GM18508 (cell line): ENCODE results near the gene SCP2.

Source experiments
- ATAC-seq: cut with Tn5 transposase; IDR thresholded peaks from one replicate; pipeline ENCODE4 v1.9.1; 2021; ENCODE audit warnings: moderate number of reproducible peaks; ENCODE audit not compliant: insufficient read depth, unreplicated experiment

SCP2 gene, protein sequence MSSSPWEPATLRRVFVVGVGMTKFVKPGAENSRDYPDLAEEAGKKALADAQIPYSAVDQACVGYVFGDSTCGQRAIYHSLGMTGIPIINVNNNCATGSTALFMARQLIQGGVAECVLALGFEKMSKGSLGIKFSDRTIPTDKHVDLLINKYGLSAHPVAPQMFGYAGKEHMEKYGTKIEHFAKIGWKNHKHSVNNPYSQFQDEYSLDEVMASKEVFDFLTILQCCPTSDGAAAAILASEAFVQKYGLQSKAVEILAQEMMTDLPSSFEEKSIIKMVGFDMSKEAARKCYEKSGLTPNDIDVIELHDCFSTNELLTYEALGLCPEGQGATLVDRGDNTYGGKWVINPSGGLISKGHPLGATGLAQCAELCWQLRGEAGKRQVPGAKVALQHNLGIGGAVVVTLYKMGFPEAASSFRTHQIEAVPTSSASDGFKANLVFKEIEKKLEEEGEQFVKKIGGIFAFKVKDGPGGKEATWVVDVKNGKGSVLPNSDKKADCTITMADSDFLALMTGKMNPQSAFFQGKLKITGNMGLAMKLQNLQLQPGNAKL

DNA sequence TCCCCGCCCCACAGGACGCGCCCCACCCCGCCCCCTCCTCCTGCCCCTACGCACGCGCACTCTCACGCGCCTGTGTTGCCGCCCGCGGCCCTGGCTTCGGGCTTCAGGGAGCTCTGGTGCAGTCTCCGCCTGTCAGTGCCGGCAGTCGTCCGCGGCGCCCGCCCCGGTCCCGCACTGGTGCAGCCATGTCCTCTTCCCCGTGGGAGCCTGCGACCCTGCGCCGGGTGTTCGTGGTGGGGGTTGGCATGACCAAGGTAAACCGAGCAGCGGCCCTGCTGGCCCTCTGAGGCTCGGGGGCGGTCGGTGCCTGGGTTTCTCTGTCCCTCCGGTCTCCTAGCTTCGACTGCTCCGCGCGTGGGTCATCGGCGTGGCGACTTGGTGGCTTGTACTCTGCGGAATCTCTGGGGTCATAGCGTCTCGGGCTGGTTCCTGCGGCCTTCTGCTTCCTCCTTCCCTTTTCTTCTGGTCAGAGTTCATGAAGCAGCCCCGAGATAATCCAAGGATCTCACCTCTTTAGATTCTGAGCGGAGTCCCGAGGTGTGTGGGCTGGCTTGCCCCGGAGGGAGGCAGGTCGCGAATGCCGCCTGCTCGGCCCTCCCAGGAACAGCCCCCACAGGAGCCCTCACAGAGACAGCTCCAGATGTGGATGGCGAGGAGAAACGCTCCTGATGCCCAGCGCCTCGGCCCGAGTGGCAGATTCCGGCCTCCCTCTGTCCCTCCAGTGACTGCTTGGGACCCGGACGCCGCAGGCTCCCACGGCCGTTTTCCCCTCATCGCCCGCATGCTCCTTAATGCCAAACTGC, at the start of gene SCP2:
Gene SCP2, plus strand, starts transcription at position 65 of the 803 bp plus-strand sequence. Its CDS starts 121 bp downstream, at position 186.
- no peak for ATAC-seq

DNA sequence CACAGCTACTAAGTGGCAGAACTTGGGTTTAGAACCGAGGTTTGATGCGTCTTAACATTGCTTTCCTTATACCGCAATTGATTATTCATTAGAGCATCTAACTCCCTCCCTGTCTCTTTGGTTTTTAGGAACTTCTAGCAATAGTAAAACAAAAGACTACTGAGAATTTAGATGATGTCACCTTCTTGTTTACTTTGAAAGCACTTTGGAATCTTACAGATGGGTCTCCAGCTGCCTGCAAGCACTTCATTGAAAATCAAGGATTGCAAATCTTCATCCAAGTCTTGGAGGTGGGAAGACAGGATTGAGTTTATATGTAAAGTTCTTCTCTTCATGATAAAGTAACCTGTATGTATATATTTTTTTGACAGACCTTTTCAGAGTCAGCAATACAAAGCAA, 49.5 kb upstream of the SCP2 start:
- no peak for ATAC-seq

DNA sequence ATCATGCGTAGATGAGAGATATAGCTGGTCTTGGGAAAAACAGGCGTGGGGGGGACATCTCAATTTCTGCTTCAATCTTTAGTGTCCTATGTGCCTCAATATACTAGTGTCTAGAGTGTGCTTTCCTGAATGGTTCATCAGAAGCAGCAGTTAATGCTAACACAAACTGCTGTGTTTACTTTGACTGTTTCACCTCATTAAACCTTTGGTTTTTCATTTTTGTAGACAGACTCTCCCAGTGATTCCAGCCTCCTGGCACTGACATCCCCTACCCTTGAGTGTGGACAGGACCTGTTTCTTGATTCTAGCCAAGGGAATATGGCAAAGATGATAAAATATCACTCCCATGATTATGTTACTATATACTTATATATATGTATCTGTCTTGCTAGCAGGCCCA, 46.9 kb upstream of the SCP2 start:
- no peak for ATAC-seq

DNA sequence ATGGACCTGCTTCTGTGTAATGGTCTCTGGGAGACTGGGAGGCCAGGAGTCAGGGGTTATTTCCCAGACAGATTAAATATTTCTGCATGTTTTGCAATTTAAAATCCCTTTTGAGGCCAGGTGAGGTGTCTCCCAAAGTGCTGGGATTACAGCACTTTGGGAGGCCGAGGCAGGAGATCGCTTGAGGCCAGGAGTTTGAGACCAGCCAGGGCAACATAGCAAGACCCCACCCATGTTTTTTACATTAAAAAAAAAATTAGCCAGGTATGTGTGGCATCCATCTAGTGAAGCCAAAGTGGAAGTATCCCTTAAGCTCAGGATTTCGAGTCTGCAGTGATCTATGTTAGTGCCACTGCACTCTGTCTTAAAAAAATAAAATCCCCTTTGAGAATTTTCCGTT, 39.6 kb upstream of the SCP2 start:
- no peak for ATAC-seq

DNA sequence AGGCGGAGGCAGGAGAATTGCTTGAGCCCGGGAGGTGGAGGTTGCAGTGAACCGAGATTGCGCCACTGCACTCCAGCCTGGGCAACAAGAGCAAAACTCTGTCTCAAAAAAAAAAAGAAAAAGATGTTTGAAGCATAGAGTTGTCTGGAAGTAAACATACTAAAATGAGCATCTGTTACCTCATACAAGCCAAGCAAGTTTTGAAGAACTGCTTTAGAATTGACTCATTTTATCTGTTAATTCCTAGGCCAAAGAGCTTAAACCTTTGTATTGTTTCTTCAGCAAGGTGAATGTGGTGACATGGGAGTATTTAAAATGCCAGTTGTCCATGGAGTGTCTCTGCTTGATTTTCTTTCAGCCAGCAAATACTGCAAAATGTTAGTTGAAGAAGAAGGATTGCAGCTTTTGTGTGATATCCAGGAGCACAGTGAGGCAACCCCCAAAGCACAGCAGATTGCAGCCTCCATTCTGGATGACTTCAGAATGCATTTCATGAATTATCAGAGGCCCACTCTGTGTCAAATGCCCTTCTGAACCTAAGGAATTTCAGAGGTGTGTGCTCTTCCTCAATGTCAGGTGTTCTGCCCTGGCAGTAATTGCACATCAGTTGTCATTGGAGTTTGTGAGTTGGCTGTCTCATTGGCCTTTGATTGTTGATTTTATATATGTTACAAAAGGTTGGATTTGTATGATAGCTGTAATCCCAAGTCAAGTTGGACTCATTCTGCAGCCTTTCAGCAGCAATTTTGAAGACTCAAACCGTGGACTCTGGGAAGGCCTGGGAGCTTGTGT, 34.5 kb upstream of the SCP2 start:
- ATAC-seq, result no peak

DNA sequence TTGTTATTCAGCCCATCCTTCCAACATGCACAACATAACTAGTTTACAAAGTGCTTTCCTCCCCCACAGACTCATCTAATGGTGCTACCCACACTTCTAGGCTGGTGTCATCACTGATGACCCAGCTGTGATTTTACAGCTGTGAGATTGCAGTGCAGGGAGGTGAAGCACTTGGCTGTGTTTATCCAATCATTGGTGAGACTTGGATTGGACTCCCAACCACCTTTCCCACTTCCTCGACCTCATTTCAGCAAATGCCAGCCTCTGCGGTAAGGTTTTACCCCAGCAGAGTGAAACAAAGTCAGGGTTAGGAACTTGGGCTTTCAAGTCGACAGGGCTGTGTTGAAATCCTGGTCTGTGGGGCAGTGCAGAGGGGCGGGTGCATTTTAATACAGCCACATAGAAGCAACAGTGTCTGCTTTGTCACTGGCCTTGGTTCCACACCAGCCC, 27.6 kb upstream of the SCP2 start:
- no peak for ATAC-seq

DNA sequence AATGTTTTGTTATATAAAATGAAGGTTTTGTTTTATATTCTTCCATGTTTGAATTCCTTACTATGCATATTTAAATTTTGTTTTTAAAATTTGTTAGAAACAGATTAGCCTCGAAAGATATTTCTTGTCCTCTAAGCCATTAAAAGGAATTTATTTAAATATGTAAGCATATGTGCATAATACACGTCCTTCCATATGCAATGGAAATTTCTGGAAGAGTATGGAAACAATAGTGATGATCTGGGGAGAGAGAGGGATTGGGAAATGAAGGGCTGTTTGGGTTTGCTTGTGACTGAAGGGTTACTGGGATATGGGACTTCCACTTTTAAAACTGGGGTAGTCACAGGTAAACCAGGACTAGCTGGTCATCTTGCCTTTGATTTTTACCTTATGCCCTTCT, 26.7 kb upstream of the SCP2 start:
- ATAC-seq, result no peak

DNA sequence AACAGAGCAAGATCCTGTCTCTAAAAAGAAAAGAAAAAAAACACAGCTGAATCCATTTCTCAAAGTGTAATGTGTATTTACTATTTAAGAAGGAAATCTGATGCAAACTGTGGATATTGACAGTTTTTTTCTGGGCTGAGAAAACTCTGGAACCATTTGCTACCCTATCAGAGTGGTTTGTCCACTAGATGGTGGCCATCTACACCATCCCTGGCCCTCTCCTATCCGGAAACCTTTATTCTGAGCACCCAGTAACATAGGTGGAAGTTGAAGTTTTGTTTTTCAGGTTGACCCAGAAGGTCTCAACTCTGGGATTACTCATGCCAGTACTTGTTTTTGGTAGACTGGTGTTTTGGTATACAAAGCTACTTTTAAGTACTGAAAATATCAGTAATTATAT, 25.7 kb upstream of the SCP2 start:
- ATAC-seq, result no peak

DNA sequence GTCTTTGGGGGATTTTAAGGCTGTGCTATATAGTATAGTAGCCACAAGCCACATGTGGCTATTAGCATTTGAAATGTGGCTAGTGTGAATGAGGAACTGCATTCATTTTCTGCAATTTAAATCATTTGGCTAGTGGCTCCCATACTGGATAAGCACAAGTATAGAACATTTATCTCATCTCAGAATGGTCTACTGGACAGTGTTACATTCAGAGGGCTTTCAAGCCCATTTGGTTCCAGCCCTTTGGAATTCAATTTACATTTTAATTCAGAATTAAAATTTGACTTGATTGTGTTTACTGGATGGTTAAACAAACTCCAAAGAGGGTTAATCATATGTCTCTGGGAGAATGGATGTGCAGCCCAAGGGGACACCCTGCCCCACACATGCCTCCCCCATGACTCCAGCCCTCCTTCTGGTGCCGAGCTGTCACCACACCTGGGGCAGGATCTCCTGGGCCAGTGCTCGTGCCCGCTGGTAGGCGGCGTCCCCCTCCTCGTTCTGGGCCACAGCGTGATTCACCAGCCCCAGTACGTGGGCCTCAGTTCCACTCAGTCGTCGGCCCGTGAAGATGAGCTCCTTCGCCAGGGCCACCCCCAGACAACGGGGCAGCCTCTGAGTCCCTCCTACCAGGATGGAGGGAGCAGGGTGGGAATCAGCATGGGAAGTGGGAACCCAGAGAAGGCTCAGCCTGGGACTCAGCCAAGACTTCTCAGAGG, 22.7 kb upstream of the SCP2 start:
- ATAC-seq, result no peak

DNA sequence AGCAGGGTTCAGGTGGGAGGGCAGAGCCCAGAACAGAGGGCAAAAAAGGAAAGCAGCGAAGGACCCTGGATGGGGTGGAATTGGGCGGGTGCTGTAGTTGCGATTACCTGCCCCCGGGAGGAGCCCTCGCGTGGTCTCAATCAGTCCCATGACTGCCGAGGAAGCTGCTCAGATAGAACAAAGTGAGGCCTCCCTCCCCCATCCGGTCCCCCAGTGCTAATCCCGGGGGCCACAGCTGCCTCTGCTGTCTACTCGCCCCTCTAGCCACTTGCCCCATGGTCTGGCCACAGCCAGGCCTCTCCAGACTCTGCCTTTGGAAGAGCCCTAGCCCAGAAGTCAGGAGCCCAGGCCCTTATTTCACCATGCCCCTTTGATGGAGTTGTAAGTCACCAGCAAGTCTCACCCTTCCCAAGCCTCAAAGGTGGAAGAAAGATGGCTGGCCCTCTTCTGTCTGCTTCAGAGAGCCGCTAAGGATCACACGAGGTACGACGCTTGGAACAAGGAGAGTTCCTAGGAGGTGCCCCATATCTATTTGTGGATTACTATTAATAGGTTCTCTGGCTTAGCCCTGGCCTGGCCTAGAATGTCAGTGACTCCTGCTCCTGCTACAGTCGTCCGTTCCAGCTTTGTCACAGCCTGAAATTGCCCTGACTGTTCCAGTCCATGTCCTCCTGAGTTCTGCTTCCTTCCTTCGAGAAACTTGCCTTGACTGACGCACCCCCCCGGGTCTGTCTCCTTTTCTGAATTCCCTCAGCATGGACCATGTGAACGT, 22.0 kb upstream of the SCP2 start:
- ATAC-seq, result no peak

DNA sequence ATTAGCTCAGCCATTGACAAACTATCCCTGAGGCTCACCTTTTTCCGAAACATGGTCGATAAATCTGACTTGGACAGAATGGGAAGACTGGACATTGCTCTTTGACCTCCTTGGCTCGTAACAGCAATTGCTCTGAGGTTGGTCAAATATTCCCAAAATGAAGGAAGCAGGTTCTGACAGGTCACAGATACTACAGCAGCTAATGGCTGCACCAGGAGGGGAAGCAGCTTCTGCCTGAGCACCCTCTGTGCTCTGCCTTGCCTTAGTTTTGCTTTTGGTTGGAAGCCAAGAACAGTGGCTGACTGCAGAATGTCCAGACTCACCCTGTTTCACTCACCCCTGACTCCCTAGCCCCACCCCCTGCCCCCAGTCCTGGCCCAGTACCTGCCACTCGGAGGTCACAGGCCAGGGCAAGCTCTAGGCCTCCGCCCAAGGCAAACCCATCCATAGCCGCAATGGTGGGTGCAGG, 20.9 kb upstream of the SCP2 start:
- no peak for ATAC-seq

DNA sequence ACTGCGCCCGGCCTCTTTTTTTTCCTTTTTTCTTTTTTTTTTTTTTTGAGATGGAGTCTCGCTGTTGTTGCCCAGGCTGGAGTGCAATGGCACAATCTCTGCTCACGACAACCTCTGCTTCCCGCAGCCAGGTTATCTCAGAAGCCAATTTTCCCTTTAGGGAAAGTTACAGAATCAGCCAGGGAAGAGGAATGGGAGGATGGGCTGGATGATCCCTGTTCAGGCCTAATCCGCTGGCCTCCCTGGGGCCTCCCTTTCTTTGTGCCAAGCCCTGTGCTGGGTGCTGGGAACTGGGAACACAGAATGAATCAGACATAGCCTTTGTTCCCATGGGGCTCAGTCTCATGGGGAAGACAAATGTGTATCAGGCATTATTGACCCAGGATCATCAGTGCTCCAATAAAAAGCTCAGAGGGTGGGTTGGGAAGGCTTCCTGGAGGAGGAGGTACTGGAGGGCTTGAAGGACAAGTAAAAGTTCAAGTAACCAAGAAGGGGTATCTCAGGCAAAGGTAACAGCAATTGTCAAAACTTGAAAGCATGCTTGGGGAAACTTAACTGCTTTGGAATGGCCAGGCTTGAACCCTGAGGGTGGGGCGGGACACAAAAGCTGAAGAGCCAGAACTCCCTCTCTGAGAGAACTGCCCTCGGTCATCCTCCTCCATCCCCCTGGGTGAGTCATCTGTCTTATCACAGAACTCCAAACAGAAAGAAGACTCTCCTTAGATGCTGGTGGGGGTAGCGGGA, 19.8 kb upstream of the SCP2 start:
- no peak for ATAC-seq

DNA sequence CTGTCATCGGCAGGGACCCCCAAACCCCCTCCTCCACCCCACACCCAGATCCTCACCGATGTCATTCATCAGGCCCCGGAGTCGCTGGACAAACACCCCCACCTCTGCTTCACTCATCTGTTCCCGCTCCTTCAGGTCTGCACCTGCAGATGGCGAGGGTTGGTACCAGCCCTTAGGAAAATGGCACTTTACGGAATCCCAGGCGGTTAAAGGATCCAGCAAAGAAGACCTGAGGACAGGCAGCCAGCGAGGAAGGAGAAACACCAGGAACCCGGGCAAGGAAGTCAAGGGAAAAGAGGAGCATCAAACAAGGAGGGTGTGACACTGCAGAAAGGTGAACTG, 19.3 kb upstream of the SCP2 start:
- no peak for ATAC-seq

DNA sequence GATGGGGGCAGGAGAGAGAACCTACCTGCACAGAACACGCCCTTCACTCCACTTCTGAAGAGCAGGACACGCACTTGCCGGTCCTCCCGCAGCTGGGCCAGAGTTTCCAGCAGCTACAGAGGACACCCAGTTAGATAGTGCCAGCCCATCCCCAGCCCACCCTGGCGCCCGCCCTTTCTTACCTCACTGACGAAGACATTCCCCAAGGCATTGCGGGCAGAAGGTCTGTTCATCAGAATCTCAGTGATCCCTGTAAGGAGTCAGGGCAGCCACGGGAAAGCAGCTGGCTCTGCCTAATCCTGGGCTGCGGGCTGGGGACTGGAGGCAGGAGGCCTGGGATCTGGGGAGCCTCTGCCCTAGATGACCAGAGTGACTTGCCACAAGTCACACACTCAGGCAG, 15.5 kb upstream of the SCP2 start:
- no peak for ATAC-seq

DNA sequence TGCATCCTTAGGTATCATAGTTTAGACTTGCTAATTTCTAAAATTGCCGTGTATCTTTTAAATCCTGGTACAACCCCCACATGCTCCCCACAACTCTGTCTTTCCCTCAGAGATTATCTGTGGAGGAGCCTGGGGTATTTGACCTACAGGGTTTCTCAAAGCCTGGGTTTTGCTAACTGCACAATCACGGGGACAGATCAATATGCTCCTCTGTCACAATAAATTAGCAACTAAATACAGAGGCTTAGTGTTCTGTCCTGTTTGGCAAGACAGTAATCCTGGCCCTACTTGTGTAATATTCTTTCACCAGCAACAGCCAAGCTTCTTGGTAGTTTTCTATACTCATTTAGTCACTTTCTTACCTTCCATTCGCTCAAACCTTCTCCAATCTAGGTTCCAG, 14.1 kb upstream of the SCP2 start:
- no peak for ATAC-seq

DNA sequence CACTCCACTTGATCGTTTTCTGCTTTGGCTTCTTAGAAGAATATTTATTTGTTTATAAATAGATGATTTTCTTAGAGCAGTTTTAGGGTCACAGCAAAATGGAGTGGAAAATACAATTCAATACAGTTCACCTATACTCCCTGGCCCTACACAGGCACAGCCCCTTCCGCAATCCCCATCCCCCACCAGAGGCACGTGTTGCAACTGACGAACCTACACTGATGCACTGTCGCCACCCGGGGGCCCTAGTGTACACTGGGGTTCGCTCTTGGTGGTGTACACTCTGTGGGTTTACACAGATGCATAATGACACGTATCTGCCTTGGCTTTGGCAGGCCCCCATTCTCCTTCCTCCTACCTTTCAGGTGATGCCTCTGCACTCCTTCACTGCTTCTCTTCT, 13.5 kb upstream of the SCP2 start:
- no peak for ATAC-seq

DNA sequence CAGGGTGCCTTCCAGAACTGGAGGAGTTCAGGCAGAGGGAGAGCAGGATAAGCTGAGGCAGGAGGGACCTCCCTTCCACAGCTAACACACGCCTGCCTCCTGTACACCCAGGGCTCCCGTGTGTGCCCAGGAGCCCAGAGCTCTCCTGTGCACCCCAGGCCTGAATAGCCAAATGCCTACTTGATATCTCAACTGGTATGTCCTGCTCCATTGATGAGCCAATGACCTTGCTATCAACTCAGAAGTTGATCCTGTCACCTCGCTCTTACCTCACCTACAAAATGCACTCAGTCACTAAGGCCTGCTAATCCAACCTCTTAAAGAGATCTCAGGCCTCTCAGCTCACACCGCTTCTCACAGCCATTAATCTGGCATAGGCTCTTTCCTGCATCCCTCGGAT, 12.6 kb upstream of the SCP2 start:
- ATAC-seq, result no peak

DNA sequence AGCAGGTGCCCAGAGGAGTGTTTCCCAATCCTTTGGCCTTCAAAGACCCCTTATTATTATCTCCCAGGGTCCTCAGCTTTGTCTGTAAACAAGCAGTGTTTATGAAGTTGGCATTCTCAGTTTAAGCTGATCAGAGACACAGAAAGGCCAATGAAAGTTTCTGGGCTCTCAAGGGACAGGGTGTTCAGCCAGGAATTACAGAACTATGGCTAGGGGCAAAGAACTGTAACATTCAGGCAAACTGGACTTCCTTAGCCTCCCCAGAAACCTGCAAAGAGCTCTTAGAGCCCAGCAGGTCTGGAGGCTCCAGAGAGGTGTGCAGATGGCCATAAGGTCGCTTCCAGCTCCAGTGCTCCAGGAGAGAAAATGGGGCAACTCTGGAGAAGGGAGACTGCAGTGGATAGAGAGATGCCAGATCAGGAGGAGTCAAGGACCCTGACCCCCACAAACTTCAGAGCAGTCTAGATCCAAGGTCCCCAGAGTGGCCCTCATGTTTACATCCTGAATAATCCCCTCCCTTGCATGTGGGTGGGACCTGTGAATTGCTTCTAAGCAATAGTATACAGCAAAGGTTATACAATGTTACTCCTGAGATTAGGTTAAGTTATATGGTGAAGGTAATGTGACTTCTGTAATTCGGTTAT, 11.7 kb upstream of the SCP2 start:
- no peak for ATAC-seq
